LNCAP (cell line): ENCODE results near the gene CAMK2B.

Source experiments
- CTCF ChIP-seq: fragments of 450-650 bp; IDR thresholded peaks from 2 replicates; pipeline ENCODE4 v1.5.1; 2017; ENCODE audit warnings: mild to moderate bottlenecking

Gene CAMK2B

GRCh38 chr7:44222074-44222473 lies 103.3 kb downstream of the CAMK2B start:
- TF ChIP-seq CTCF, result no peak

GRCh38 chr7:44221231-44221791 lies 104.1 kb downstream of the CAMK2B start:
- TF ChIP-seq CTCF, result no peak

GRCh38 chr7:44220358-44221112 lies 104.9 kb downstream of the CAMK2B start:
- TF ChIP-seq CTCF, result no peak

- TF ChIP-seq CTCF, result no peak
Observed at GRCh38 chr7:44220046-44220357, 105.4 kb downstream of the CAMK2B start.

GRCh38 chr7:44219371-44220045 lies 105.9 kb downstream of the CAMK2B start:
- no peak for TF ChIP-seq CTCF

- TF ChIP-seq CTCF, result no peak
Observed at GRCh38 chr7:44218418-44219201, 106.8 kb downstream of the CAMK2B start.

- no peak for TF ChIP-seq CTCF
Observed at GRCh38 chr7:44217852-44218402, 107.5 kb downstream of the CAMK2B start.
